IMR-90 (cell line): ENCODE data around the gene TGM2. TPM values are rescaled to one million over a fixed set of nuclear protein-coding genes. Genes with fewer than 3 reads are reported as not detected.

ENCODE experiments used
- ATAC-seq: fragments of 200-7000 bp; cut with Tn5 transposase; 2 replicates; pipeline ENCODE4 v1.9.1; 2020; ENCODE audit warnings: low read depth, mild to moderate bottlenecking, moderate library complexity
- BruUV-seq: library from RNA; stranded (reverse); fragments of 400-500 nt; replicated peaks from 2 replicates; lab custom pipeline; 2021; lab: Mats Ljungman, UMichigan
- CTCF ChIA-PET: fragments of 300-600 bp; formaldehyde crosslinking; extraction: SDS; loops from one replicate; lab custom pipeline; 2021; ENCODE audit warnings: antibody characterized with exemption; lab: Yijun Ruan, JAX
- POLR2A ChIA-PET: fragments of 300-600 bp; sonication (Branson Sonifier 250); formaldehyde crosslinking; loops from one replicate; lab custom pipeline; 2022; ENCODE audit warnings: antibody characterized with exemption; ENCODE audit not compliant: unreplicated experiment; lab: Charles Lee
- DNase-seq: peaks from one replicate; pipeline ENCODE4 v3.0.0; 2013
- H2AFZ ChIP-seq: replicated peaks from 2 replicates; pipeline ENCODE3; 2013; ENCODE audit warnings: low read length, mild to moderate bottlenecking; ENCODE audit not compliant: poor library complexity
- H2AK5ac ChIP-seq: 2 replicates; pipeline ENCODE4 v1.6.1; 2013; ENCODE audit warnings: low read depth, low read length, inconsistent platforms
- H2AK9ac ChIP-seq: replicated peaks from 2 replicates; pipeline ENCODE3; 2013; ENCODE audit warnings: mild to moderate bottlenecking, low read depth, low read length, moderate library complexity; ENCODE audit not compliant: poor library complexity
- H2BK120ac ChIP-seq: 2 replicates; pipeline ENCODE4 v1.6.1; 2013; ENCODE audit warnings: low read depth, low read length, inconsistent platforms
- H2BK15ac ChIP-seq: 3 replicates; pipeline ENCODE4 v1.6.1; 2013; ENCODE audit warnings: low read depth, low read length, inconsistent platforms
- H2BK20ac ChIP-seq: 2 replicates; pipeline ENCODE4 v1.6.1; 2013; ENCODE audit warnings: low read depth, mild to moderate bottlenecking, inconsistent platforms, low read length, moderate library complexity
- H2BK5ac ChIP-seq: 2 replicates; pipeline ENCODE4 v1.6.1; 2013; ENCODE audit warnings: mild to moderate bottlenecking, low read depth, low read length, inconsistent platforms; ENCODE audit not compliant: poor library complexity, severe bottlenecking
- H3K14ac ChIP-seq: replicated peaks from 2 replicates; pipeline ENCODE4 v1.6.1; 2013; ENCODE audit warnings: low read depth, low read length, inconsistent platforms
- H3K18ac ChIP-seq: 2 replicates; pipeline ENCODE4 v1.6.1; 2013; ENCODE audit warnings: low read depth, low read length, control low read depth
- H3K23ac ChIP-seq: 2 replicates; pipeline ENCODE4 v1.6.1; 2013; ENCODE audit warnings: low read depth, low read length, inconsistent platforms
- H3K27ac ChIP-seq: 2 replicates; pipeline ENCODE4 v1.5.1; 2013; ENCODE audit warnings: mild to moderate bottlenecking, control low read depth, low read length; ENCODE audit not compliant: insufficient read depth
- H3K27me3 ChIP-seq: 2 replicates; pipeline ENCODE4 v1.6.1; 2013; ENCODE audit warnings: low read length; ENCODE audit not compliant: control insufficient read depth, insufficient read depth
- H3K36me3 ChIP-seq: 2 replicates; pipeline ENCODE4 v1.6.1; 2013; ENCODE audit warnings: low read length, mixed read lengths; ENCODE audit not compliant: control insufficient read depth, insufficient read depth
- H3K4ac ChIP-seq: 2 replicates; pipeline ENCODE4 v1.6.1; 2013; ENCODE audit warnings: low read depth, low read length, inconsistent platforms
- H3K4me1 ChIP-seq: 2 replicates; pipeline ENCODE4 v1.6.1; 2013; ENCODE audit warnings: low read length, mixed read lengths; ENCODE audit not compliant: control insufficient read depth, insufficient read depth
- H3K4me2 ChIP-seq: 2 replicates; pipeline ENCODE4 v1.6.1; 2013; ENCODE audit warnings: low read depth, mild to moderate bottlenecking, control low read depth, low read length, moderate library complexity
- H3K4me3 ChIP-seq: 2 replicates; pipeline ENCODE4 v1.5.1; 2013; ENCODE audit warnings: low read depth, mild to moderate bottlenecking, control low read depth, low read length, moderate library complexity; ENCODE audit not compliant: insufficient read depth
- H3K56ac ChIP-seq: 2 replicates; pipeline ENCODE4 v1.6.1; 2013; ENCODE audit warnings: low read length, inconsistent platforms; ENCODE audit not compliant: insufficient read depth; ENCODE audit errors: extremely low read depth
- H3K79me1 ChIP-seq, 2 experiments: 2 replicates each; pipeline ENCODE4 v1.6.1; 2013; ENCODE audit warnings: low read length in 2 of 2, inconsistent platforms in 1 of 2, low read depth in 1 of 2
- H3K9ac ChIP-seq: 2 replicates; pipeline ENCODE4 v1.6.1; 2013; ENCODE audit warnings: low read depth, low read length, control low read depth
- H3K9me1 ChIP-seq: 2 replicates; pipeline ENCODE4 v1.6.1; 2013; ENCODE audit warnings: low read length, inconsistent platforms; ENCODE audit not compliant: insufficient read depth
- H3K9me3 ChIP-seq: 2 replicates; pipeline ENCODE4 v1.6.1; 2013; ENCODE audit warnings: low read length; ENCODE audit not compliant: control insufficient read depth, insufficient read depth
- H4K20me1 ChIP-seq: 2 replicates; pipeline ENCODE4 v1.6.1; 2013; ENCODE audit warnings: low read length, inconsistent platforms; ENCODE audit not compliant: insufficient read depth
- H4K5ac ChIP-seq: 2 replicates; pipeline ENCODE4 v1.6.1; 2013; ENCODE audit warnings: mild to moderate bottlenecking, low read depth, low read length, control low read depth
- H4K8ac ChIP-seq, 2 experiments: 2 replicates each; pipeline ENCODE4 v1.6.1; 2013; ENCODE audit warnings: low read depth in 2 of 2, low read length in 2 of 2, control low read depth in 1 of 2, inconsistent platforms in 1 of 2
- H4K91ac ChIP-seq: 2 replicates; pipeline ENCODE4 v1.6.1; 2013; ENCODE audit warnings: low read depth, low read length, inconsistent platforms; ENCODE audit not compliant: insufficient read depth
- FOS ChIP-seq: fragments of 150-350 bp; IDR thresholded peaks from 2 replicates; pipeline ENCODE4 v1.6.1; 2016; ENCODE audit warnings: low read depth, low read length
- RCOR1 ChIP-seq: IDR thresholded peaks from 2 replicates; pipeline ENCODE4 v1.6.1; 2012; ENCODE audit warnings: mild to moderate bottlenecking, low read length, improper control_type of control experiment; ENCODE audit not compliant: insufficient replicate concordance
- WGBS, 2 experiments: methylation state at CpG; one replicate each; pipeline versions ENCODE4 v1.1.5 to v1.1.7; 2013; ENCODE audit warnings: missing lambda C conversion rate in 2 of 2; ENCODE audit not compliant: insufficient read length in 1 of 2; ENCODE audit errors: extremely low coverage in 2 of 2; 5-methylcytosine and 5-hydroxymethylcytosine counted together
- dilution Hi-C: fragments of 300-500 bp; cut with HindIII; formaldehyde crosslinking; loops from one replicate; pipeline ENCODE4 v1.14.3; 2018; ENCODE audit warnings: low sequenced_read_pairs; ENCODE audit not compliant: unreplicated experiment
- in situ Hi-C: fragments of 300-500 bp; cut with MboI; formaldehyde crosslinking; loops from 3 replicates; pipeline ENCODE4 v1.14.3; 2019; ENCODE audit warnings: low sequenced_read_pairs, inconsistent platforms, mixed read lengths
- intact Hi-C: fragments of 100-400 bp; cut with micrococcal nuclease; formaldehyde crosslinking; loops from 2 replicates; pipeline ENCODE4 v1.10.0; 2022
- polyA plus RNA-seq, 3 experiments: library from polyadenylated mRNA; depleted of rRNA; stranded (reverse); fragments of >200 nt; gene quantifications; 2 replicates each; pipeline ENCODE4 v1.2.3, GENCODE V29; 2012; ENCODE audit warnings: low replicate concordance in 1 of 3
- total RNA-seq: library from RNA; depleted of rRNA; stranded (reverse); fragments of >200 nt; gene quantifications from 2 replicates; pipeline ENCODE4 v1.2.3, GENCODE V29; 2012

The TGM2 gene
- total and polyA plus RNA-seq, 2 of the 4 experiments (the other 2 are of a cell fraction) = 239 to 268 TPM

- no peak for ATAC-seq
- WGBS, 2 experiments = 100% methylated on average over 1 of the region's 14 CpGs; no CpG with 5 or more reads in 1 of the 2 experiments
Measured at GRCh38 chr20:38147751-38148150, 17.3 kb downstream of the TGM2 start.

More at GRCh38 chr20:38147751-38148150, 17.3 kb downstream of the TGM2 start:
- Histone ChIP-seq H3K27ac (no peak overlapping the region), H2AK5ac (no peak overlapping the region), H3K9me3 (no peaks in the 10 kb centered on the region), H2BK5ac (no peak overlapping the region), H4K20me1 (no peaks in the 10 kb centered on the region), H4K8ac (no peak overlapping the region), H3K9me1 (peaks cover 29% of the 10 kb centered on the region), H3K9ac (no peak overlapping the region), H3K4me3 (no peak overlapping the region), H3K56ac (no peak overlapping the region), H2BK20ac (no peak overlapping the region), H3K36me3 (peaks cover 58% of the 10 kb centered on the region), H3K27me3 (no peaks in the 10 kb centered on the region), H3K4ac (no peak overlapping the region), H3K23ac (no peak overlapping the region), H3K4me1 (peaks cover 26% of the 10 kb centered on the region), H3K14ac (no peak overlapping the region), H2BK120ac (no peak overlapping the region), H4K5ac (no peak overlapping the region), H3K4me2 (no peak overlapping the region), H2AK9ac (no peak overlapping the region), H3K79me1 (peaks cover 4 to 40% of the 10 kb centered on the region in 2 experiments; a peak in 3 of 4 replicates), H3K18ac (no peak overlapping the region), H2AFZ (no peak overlapping the region), H2BK15ac (no peak overlapping the region), H4K91ac (peak overlapping the region; percentile 5; the same call in 1 of the 2 replicates)
- CTCF ChIA-PET = no interaction called here
- intact Hi-C loops = no loop called here
- BruUV-seq = no TSS peak
- in situ Hi-C loops = no loop called here
- POLR2A ChIA-PET = no interaction called here
- dilution Hi-C loops = no loop called here
- TF ChIP-seq FOS (no peak), RCOR1 (no peak)
- DNase-seq = no peak
